ENCODE results near the gene TBC1D10A. TPM values are rescaled to one million over a fixed set of nuclear protein-coding genes. Genes with fewer than 3 reads are reported as not detected.
A peak's percentile ranks its signal among the peaks of the same experiment; 100 is the strongest.

Gene TBC1D10A
- total RNA-seq, 1 experiment from 2014 or later: 24.3 TPM

- H3F3A ChIP-seq (ENCODE audit: insufficient read depth, low read depth): peaks cover 81% of the 10 kb centered on the region
- TF ChIP-seq, protein P1, sequence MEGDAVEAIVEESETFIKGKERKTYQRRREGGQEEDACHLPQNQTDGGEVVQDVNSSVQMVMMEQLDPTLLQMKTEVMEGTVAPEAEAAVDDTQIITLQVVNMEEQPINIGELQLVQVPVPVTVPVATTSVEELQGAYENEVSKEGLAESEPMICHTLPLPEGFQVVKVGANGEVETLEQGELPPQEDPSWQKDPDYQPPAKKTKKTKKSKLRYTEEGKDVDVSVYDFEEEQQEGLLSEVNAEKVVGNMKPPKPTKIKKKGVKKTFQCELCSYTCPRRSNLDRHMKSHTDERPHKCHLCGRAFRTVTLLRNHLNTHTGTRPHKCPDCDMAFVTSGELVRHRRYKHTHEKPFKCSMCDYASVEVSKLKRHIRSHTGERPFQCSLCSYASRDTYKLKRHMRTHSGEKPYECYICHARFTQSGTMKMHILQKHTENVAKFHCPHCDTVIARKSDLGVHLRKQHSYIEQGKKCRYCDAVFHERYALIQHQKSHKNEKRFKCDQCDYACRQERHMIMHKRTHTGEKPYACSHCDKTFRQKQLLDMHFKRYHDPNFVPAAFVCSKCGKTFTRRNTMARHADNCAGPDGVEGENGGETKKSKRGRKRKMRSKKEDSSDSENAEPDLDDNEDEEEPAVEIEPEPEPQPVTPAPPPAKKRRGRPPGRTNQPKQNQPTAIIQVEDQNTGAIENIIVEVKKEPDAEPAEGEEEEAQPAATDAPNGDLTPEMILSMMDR (conservative IDR thresholded peaks at IDR 0.05): no peak
- no peak for TF ChIP-seq EZH2 (IDR thresholded peaks at IDR 0.05; ENCODE audit: low read depth)
- no peaks in the 10 kb centered on the region for H3K27me3 ChIP-seq (ENCODE audit: insufficient read depth, low read depth)
- peak overlapping the region; percentile 95 for H3K27ac ChIP-seq
- peak overlapping the region; percentile 75 for H3K4me2 ChIP-seq
- H3K4me1 ChIP-seq (replicated peaks; ENCODE audit: insufficient read depth): peaks cover 97% of the 10 kb centered on the region
- no peak overlapping the region for H3K4me3 ChIP-seq
- no peaks in the 10 kb centered on the region for H3K9me2 ChIP-seq (ENCODE audit: insufficient read depth)
- ChIA-PET POLR2A (ENCODE audit: unreplicated experiment) (no interaction called here), CTCF (no interaction called here)
- no peak for DNase-seq
- peaks cover 74% of the 10 kb centered on the region for H3K79me2 ChIP-seq (ENCODE audit: low read depth)
- peaks cover 9% of the 10 kb centered on the region; the same call in 1 of the 2 replicates for H3K36me3 ChIP-seq (ENCODE audit: low read depth)
- H4K20me1 ChIP-seq (ENCODE audit: insufficient read depth): peaks cover 9% of the 10 kb centered on the region; the same call in 1 of the 2 replicates
- no peaks in the 10 kb centered on the region for H3K9me3 ChIP-seq (ENCODE audit: insufficient read depth, low read depth)
- no peak overlapping the region for H2AFZ ChIP-seq
- intact Hi-C loops (cut with micrococcal nuclease; ENCODE audit: unreplicated experiment): no loop called here
- BruUV-seq (replicated peaks): no TSS peak
Observed at GRCh38 chr22:30306627-30307011, 20.1 kb downstream of the TBC1D10A start.

- Histone ChIP-seq H3K36me3 (ENCODE audit: low read depth) (peaks cover 9% of the 10 kb centered on the region; the same call in 1 of the 2 replicates), H4K20me1 (ENCODE audit: insufficient read depth) (peaks cover 4% of the 10 kb centered on the region; the same call in 1 of the 2 replicates), H3K27me3 (ENCODE audit: insufficient read depth, low read depth) (no peaks in the 10 kb centered on the region), H3K4me3 (peak overlapping the region; percentile 15; the same call in 1 of the 2 replicates), H3K4me1 (replicated peaks; ENCODE audit: insufficient read depth) (peaks cover 97% of the 10 kb centered on the region), H3K9me3 (ENCODE audit: insufficient read depth, low read depth) (no peaks in the 10 kb centered on the region), H3K79me2 (ENCODE audit: low read depth) (peaks cover 74% of the 10 kb centered on the region), H3F3A (ENCODE audit: insufficient read depth, low read depth) (peaks cover 81% of the 10 kb centered on the region), H3K9me2 (ENCODE audit: insufficient read depth) (no peaks in the 10 kb centered on the region), H2AFZ (no peak overlapping the region), H3K27ac (peak overlapping the region; percentile 95), H3K4me2 (peak overlapping the region; percentile 75)
- peak in 1 of 2 experiments; percentile 74 for DNase-seq
- TF ChIP-seq, protein P1 (conservative IDR thresholded peaks at IDR 0.05): no peak
- TF ChIP-seq EZH2 (IDR thresholded peaks at IDR 0.05; ENCODE audit: low read depth): no peak
- ChIA-PET CTCF (no interaction called here), POLR2A (ENCODE audit: unreplicated experiment) (no interaction called here)
- intact Hi-C loops (cut with micrococcal nuclease; ENCODE audit: unreplicated experiment): no loop called here
- BruUV-seq (replicated peaks): no TSS peak
Observed at GRCh38 chr22:30305906-30306626, 20.7 kb downstream of the TBC1D10A start.

DNA sequence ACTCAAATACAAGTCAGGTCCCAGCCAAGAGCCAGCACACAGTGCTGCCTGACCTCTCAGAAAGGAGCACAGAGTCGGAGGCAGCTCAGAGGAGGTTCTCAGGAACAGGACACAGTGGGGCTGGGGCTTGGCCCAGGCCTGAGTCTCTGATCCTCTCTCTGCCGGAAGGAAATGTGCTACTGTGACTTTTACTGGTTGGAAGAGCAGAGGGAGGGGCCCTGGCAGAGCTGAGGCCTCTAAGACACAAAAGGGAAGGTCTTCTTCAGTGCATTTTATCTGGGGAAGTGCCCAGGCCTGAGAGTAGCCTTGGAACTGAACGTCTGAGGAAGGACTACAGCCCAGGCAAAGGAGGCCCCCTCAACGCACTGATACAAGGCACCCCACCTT lies 21.2 kb downstream of the TBC1D10A start:
- no peaks in the 10 kb centered on the region for H3K27me3 ChIP-seq (ENCODE audit: insufficient read depth, low read depth)
- H3F3A ChIP-seq (ENCODE audit: insufficient read depth, low read depth): peaks cover 80% of the 10 kb centered on the region
- ChIA-PET CTCF (no interaction called here), POLR2A (ENCODE audit: unreplicated experiment) (no interaction called here)
- peaks cover 74% of the 10 kb centered on the region for H3K79me2 ChIP-seq (ENCODE audit: low read depth)
- no peak overlapping the region; the same call in 1 of the 2 replicates for H3K4me3 ChIP-seq
- H3K9me3 ChIP-seq (ENCODE audit: insufficient read depth, low read depth): no peaks in the 10 kb centered on the region
- BruUV-seq (replicated peaks): no TSS peak
- DNase-seq: no peak
- peaks cover 14% of the 10 kb centered on the region for H3K36me3 ChIP-seq (ENCODE audit: low read depth)
- peak overlapping the region; percentile 95 for H3K27ac ChIP-seq
- H4K20me1 ChIP-seq (ENCODE audit: insufficient read depth): no peaks in the 10 kb centered on the region; the same call in 1 of the 2 replicates
- peak overlapping the region; percentile 75 for H3K4me2 ChIP-seq
- no peaks in the 10 kb centered on the region for H3K9me2 ChIP-seq (ENCODE audit: insufficient read depth)
- intact Hi-C loops (cut with micrococcal nuclease; ENCODE audit: unreplicated experiment): no loop called here
- no peak overlapping the region for H2AFZ ChIP-seq
- no peak for TF ChIP-seq EZH2 (IDR thresholded peaks at IDR 0.05; ENCODE audit: low read depth)
- TF ChIP-seq, protein P1 (conservative IDR thresholded peaks at IDR 0.05): no peak
- peaks cover 97% of the 10 kb centered on the region for H3K4me1 ChIP-seq (replicated peaks; ENCODE audit: insufficient read depth)

Data from PC-9 (cell line).